Measurements from ENCODE around the gene SEMA5B. TPM values are rescaled to one million over a fixed set of nuclear protein-coding genes. Genes with fewer than 3 reads are reported as not detected.

SEMA5B gene
- total RNA-seq, 1 donor from 2014 or later = not detected

- no peak for TF ChIP-seq CTCF (conservative IDR thresholded peaks at IDR 0.05; ENCODE audit: low read depth, low read length)
- no peak overlapping the region for H3K4me3 ChIP-seq (ENCODE audit: low read depth, low read length)
- no peak for DNase-seq (ENCODE audit: low read depth)
These were observed 6.9 kb downstream of the SEMA5B start for GRCh38 chr3:123020709-123021108.

- TF ChIP-seq CTCF (conservative IDR thresholded peaks at IDR 0.05; ENCODE audit: low read depth, low read length) = no peak
- H3K4me3 ChIP-seq (ENCODE audit: low read depth, low read length) = no peak overlapping the region
- DNase-seq (ENCODE audit: low read depth) = no peak
These were observed 8.0 kb downstream of the SEMA5B start for GRCh38 chr3:123019591-123019990.

GRCh38 chr3:123019161-123019560 lies 8.4 kb downstream of the SEMA5B start:
- DNase-seq (ENCODE audit: low read depth) = no peak
- no peak overlapping the region for H3K4me3 ChIP-seq (ENCODE audit: low read depth, low read length)
- TF ChIP-seq CTCF (conservative IDR thresholded peaks at IDR 0.05; ENCODE audit: low read depth, low read length) = no peak

GRCh38 chr3:123018683-123019082 lies 8.9 kb downstream of the SEMA5B start:
- TF ChIP-seq CTCF (conservative IDR thresholded peaks at IDR 0.05; ENCODE audit: low read depth, low read length) = no peak
- DNase-seq (ENCODE audit: low read depth) = no peak
- H3K4me3 ChIP-seq (ENCODE audit: low read depth, low read length) = no peak overlapping the region

- TF ChIP-seq CTCF (conservative IDR thresholded peaks at IDR 0.05; ENCODE audit: low read depth, low read length) = peak; percentile 45
- no peak for DNase-seq (ENCODE audit: low read depth)
- no peak overlapping the region for H3K4me3 ChIP-seq (ENCODE audit: low read depth, low read length)
These were observed 12.0 kb downstream of the SEMA5B start for GRCh38 chr3:123015596-123015995.

- DNase-seq (ENCODE audit: low read depth) = no peak
- no peak overlapping the region for H3K4me3 ChIP-seq (ENCODE audit: low read depth, low read length)
- TF ChIP-seq CTCF (conservative IDR thresholded peaks at IDR 0.05; ENCODE audit: low read depth, low read length) = no peak
These were observed 13.7 kb downstream of the SEMA5B start for GRCh38 chr3:123013876-123014275.

GRCh38 chr3:123012652-123013051 lies 14.9 kb downstream of the SEMA5B start:
- H3K4me3 ChIP-seq (ENCODE audit: low read depth, low read length) = no peak overlapping the region
- no peak for DNase-seq (ENCODE audit: low read depth)
- TF ChIP-seq CTCF (conservative IDR thresholded peaks at IDR 0.05; ENCODE audit: low read depth, low read length) = no peak

All from epithelial cell of proximal tubule (primary cell).